Measurements from ENCODE around the gene KCNMA1.
"Not testable (repeated sequence)": the region's sequence is repeated elsewhere in the genome, so short reads cannot be mapped to it uniquely, and the experiment has no call there.

Gene KCNMA1

GRCh38 chr10:77529050-77529576 is 108.5 kb downstream of the KCNMA1 start:
- DNase-seq, result peak in 1 of 3 experiments; percentile 33

DNA sequence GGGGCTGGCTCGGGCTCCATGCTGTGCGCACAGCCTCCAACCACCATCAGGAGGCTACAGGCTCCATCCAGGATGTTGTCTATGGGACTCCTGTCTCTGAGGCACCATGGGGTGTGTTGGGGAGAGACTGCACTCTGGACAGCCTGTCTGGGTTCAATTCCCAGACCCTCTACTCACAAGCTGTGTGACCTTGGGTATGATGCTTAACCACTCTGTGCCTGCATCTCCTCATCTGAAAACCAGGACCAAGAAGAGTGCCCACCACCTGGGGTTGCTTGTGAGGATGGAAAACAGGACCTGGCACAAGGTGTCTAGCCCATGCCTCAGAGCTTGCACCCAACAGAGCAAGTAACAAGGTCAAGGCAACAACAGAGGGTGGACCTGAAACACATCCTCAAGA is 109.8 kb downstream of the KCNMA1 start:
- no peak for DNase-seq

DNA sequence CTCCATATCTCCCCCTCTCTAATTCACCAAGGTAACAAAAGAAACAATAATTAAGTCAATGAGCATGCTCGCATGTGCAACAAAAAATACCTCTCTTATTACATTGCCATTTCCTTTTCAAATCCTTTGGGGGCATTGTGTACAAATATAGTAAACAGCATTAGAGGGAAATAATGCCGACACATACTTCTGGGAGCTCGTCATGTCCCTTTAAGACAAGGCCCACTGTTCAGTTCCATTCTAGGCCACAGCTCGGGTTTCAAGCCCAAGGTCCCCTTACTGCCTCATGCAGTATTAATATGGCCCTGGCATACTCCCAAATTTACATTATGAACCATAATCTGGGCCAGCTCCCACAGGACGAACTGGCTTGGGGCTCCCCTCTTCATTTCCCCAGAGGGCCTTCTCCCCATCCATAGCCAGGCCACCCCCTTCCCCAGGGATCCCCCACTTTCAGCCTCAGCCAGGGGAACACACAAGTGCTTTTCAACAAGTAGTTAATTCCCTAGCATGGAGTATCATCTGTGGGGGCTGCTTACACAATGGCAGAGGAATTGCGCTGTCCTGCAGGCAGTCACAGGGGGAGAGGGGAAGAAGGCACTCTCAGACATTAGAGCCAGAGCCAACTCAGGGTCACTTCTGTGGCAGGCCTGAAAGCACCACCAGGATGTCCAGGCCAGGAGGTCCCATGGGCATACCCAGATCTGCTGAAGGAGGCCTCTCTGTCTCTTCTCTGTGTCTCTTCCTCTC is 110.6 kb downstream of the KCNMA1 start:
- DNase-seq, result peak in 2 of 3 experiments; percentile 27 to 31

DNA sequence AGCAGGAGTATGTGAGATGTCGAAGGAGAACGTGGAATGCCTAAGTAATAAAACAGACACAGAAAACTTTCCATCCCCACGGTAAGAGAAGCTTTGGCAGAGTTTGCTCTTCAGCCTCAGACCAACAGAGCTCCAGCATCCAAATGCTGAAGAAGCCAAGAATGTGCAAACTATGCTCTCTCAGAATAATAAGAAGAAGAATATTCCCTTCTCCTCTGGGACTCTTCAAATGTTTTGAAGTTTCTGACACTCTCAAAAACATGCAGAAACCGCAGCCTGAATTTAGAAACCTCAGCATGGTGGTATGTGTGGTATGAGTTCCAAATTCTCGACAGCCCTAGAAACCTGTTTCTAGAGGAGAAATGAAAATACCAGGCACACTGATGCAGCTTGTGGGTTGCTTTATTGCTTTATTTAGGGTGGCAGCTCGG is 113.3 kb downstream of the KCNMA1 start:
- DNase-seq, result no peak

- no peak for DNase-seq
These were observed 115.3 kb downstream of the KCNMA1 start for GRCh38 chr10:77522268-77522809.

GRCh38 chr10:77520995-77521394 is 116.6 kb downstream of the KCNMA1 start:
- no peak for DNase-seq

DNA sequence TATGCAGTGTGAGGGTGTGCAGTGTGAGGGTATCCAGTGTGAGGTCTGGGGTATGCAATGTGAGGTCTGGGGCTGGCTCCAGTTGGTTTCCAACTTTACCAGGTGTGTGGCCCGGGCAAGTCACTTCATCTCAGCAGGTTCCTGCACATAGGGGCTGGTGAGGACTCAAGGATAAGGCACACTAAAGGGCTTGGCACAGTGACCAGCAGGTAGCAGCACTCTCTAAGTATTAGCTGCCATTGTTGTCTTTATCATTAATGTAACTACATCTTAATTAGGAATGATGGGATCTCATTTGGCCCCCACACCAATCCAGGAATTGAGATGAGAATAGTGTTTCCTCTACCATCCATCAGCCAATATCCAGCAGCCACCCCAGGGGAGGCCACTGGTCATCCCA is 117.3 kb downstream of the KCNMA1 start:
- DNase-seq, result no peak

DNA sequence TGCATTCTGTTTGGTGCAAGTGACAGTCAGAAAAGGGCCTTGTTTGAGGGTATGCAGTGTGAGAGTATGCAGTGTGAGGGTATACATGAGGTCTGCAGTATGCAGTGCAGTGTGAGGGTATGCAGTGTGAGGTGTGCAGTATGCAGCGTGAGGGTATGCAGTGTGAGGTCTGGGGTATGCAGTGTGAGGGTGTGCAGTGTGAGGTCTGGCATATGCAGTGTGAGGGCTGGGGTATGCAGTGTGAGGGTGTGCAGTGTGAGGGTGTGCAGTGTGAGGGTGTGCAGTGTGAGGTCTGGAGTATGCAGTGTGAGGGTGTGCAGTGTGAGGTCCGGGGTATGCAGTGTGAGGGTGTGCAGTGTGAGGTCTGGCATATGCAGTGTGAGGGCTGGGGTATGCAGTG is 117.8 kb downstream of the KCNMA1 start:
- DNase-seq, result not testable (repeated sequence)

DNA sequence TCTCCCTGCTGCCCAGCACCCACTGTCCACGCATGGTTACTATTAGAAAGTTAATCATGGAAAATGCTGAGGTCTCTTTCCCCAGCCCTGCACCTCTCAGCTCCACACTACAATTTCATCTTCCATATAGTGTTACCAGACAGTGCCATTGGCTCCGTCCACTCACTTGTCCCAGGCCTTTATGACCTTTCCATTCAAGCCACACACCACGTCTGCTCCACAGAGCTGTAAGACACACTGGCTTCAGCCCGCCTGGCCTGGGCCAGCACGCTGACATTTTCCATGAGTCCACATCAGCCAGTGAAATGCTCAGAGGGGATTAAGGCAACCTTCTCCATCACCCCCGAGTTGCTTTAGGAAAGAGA is 118.7 kb downstream of the KCNMA1 start:
- DNase-seq, result no peak

DNA sequence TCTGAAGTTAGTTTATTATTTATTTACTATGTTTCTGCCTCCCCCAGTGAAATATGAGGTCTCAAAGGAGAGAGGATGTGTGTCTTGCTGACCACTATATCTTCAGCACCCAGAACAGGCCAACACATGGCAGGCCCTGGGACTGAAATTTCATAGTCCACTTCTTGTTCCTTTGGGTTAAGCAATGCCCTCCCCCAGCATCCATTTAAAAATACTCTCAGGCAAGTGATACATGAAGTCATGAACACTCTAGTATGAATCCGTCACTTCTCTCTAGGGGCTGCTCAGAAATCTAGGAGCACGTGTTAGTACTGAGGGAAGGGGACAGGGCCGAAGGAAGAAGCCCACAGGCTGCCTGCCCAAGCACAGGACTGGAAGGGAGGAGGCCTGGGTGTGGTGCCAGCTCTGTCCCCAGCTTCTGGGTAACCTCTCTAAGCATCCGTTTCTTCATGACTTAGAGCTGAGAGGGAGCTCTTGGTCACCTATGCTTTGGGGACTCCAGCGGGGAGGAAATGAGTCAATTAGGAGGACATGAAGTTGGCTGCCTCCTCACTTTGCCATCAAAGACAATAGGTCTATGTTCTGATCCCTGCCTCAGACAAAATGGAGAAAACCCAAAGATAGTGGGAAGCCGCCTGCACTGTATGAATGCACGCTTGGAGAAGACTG is 119.2 kb downstream of the KCNMA1 start:
- no peak for DNase-seq

DNA sequence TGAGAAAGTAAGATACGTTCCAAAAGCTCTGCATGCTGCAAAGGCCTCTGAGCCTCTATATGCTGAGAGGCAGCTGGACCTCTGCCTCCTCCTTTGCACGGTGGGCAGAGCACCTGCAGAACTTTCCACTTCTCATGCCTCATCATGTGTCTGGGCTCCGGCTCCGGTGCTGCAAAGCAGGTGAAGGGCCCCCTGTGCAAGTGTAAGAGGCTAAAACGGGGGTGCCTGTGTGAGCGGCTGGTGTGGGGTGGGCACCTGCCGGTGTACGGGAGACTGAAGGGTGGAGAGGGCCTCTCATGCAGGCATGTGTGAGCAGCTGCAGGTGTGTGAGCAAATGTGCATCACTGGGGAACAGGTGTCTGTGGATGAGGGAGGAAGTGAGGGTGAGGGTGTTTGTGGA is 121.0 kb downstream of the KCNMA1 start:
- DNase-seq, result peak; percentile 8 to 48 (median 19)

DNA sequence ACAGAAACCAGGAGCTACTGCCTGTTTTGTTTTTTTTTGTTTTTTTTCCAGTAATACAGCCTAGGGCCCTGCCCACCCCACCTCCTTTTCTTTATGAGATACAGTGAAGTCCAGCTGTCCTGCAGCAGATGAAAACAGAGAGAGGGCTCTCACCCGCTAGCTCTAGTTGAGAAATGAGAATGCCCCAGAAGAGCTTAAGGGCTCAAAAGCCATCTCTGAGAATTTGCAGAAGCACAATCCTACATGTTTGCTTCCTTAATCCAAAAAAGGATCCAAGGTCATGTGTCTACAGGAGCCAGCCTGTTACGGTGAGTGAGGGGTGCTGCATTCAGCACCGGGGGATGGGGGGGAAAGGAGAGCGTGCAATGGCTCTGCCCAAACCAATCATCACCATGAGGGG is 122.7 kb downstream of the KCNMA1 start:
- DNase-seq, result no peak

DNA sequence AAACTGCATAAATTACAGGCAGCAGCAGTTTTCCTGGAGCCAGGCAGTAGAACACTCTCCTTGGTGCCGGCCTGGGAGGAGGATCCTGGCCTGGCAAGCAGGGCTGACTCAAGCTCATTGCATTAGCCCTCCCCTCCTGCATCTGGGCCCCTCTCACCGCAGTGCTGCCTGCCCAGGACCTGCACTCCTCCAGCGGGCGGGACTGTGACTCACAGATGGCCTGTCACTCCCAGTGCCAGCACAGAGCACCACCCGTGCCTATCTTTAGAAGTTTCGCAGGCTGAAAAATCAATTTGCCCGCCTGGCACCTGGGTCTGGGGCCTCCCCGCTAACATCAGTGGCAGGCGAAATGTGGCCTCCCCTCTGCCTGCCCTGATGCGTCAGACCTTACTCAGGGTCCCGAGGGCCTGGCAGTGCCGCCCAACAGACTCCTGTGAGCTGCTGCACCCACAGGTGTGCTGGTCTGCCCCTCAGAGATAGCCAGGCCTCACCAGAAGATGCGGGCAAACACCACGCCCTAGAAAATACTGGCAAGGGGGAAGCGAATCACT is 123.8 kb downstream of the KCNMA1 start:
- DNase-seq, result peak in 2 of 3 experiments; percentile 5 to 58

DNA sequence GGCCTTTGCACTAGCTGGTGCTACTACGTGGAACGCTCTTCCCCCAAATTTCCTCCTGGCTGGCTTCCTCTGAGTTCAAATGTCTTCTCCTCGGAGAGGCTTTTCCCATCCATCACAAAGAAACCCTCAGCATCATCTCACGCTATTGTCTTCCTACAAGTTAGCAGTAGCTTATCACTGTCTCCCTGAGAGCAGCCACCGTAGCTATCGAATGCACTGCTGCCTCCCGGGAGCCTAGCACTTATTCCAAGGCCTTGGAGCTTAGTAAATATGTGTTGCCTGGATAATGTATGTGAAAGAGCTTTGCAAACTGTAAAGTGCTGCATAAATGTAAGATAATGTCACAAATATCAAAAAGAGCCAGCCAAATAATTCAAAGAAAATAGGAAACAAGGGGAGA is 124.4 kb downstream of the KCNMA1 start:
- peak in 1 of 3 experiments; percentile 50 for DNase-seq

DNA sequence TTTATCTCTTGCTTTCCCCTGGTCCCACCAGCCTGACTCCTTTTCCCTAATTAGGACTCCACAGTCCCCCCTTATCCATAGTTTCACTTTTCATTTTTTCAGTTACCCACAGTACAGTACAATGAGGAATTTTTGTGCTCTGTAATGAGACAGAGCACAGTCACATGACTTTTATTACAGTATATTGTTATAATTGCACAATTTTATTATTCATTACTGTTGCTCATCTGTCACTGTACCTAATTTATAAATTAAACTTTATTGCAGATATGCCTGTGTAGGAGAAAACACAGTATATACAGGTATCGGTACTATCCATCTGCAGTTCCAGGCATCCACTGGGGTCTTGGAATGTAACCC is 125.4 kb downstream of the KCNMA1 start:
- DNase-seq, result no peak

- no peak for DNase-seq
These were observed 126.0 kb downstream of the KCNMA1 start for GRCh38 chr10:77511498-77512218.

- no peak for DNase-seq
These were observed 126.9 kb downstream of the KCNMA1 start for GRCh38 chr10:77510695-77511094.

GRCh38 chr10:77510294-77510693 is 127.3 kb downstream of the KCNMA1 start:
- DNase-seq, result no peak

GRCh38 chr10:77509391-77509790 is 128.2 kb downstream of the KCNMA1 start:
- no peak for DNase-seq

GRCh38 chr10:77507291-77507880 is 130.2 kb downstream of the KCNMA1 start:
- no peak for DNase-seq

GRCh38 chr10:77506517-77507200 is 130.9 kb downstream of the KCNMA1 start:
- DNase-seq, result no peak

Data from NCI-H1417 (cell line).